ENCODE data around the gene MYO1E.
"Not testable (repeated sequence)": the region's sequence is repeated elsewhere in the genome, so short reads cannot be mapped to it uniquely, and the experiment has no call there.

GRCh38 chr15:59387196-59387878 lies 14.7 kb upstream of the MYO1E start:
- not testable (repeated sequence) for TF ChIP-seq CTCF (IDR thresholded peaks at IDR 0.05); EP300 (IDR thresholded peaks at IDR 0.05; ENCODE audit: low read depth); POLR2A (IDR thresholded peaks at IDR 0.05); POLR2AphosphoS5 (IDR thresholded peaks at IDR 0.05)

Measured in transverse colon (tissue), 4 donors.